Adrenal gland (tissue), 19 donors: Measurements from ENCODE around the gene DHPS. TPM values are rescaled to one million over a fixed set of nuclear protein-coding genes. Genes with fewer than 3 reads are reported as not detected.

ENCODE experiments used
- DNase-seq, 7 donors: peaks; one replicate each; pipeline ENCODE4 v3.0.0-alpha.2; 2019 to 2020
- H3K27ac ChIP-seq, 5 donors: fragments of 200-600 bp; sonication (generic) in 4 of 5; 1 replicate in 3 of 5; 2 replicates in 2 of 5; pipeline versions ENCODE4 v1.5.1 to v1.8.0; 2016 to 2020; ENCODE audit warnings: mild to moderate bottlenecking in 1 of 5
- H3K27me3 ChIP-seq: fragments of 200-600 bp; 2 replicates; pipeline ENCODE4 v1.8.0; 2021
- H3K36me3 ChIP-seq, 2 donors: fragments of 200-600 bp; replicated peaks in 1 of 2; 1 replicate in 1 of 2; 2 replicates in 1 of 2; pipeline versions ENCODE4 v1.5.1 to v1.8.0; 2018 to 2022
- H3K4me1 ChIP-seq, 2 donors: fragments of 200-600 bp; replicated peaks in 1 of 2; 1 replicate in 1 of 2; 2 replicates in 1 of 2; pipeline versions ENCODE4 v1.5.1 to v1.8.0; 2018 to 2021
- H3K4me3 ChIP-seq, 4 donors: fragments of 200-600 bp; sonication (generic) in 3 of 4; one replicate each; pipeline ENCODE4 v1.5.1; 2016 to 2018
- H3K9me3 ChIP-seq, 3 donors: fragments of 200-600 bp; sonication (generic) in 1 of 3; replicated peaks in 1 of 3; 1 replicate in 2 of 3; 2 replicates in 1 of 3; pipeline versions ENCODE4 v1.5.1 to v1.8.0; 2016 to 2021
- CTCF ChIP-seq, 6 experiments: fragments of 450-650 bp in 4 of 6; fragments of 200-600 bp in 2 of 6; sonication (generic) in 1 of 6; IDR thresholded peaks; 1 replicate in 5 of 6; 2 replicates in 1 of 6; pipeline versions ENCODE4 v1.5.1 to v1.8.0; 2016 to 2021; ENCODE audit warnings: antibody characterized with exemption in 6 of 6, mild to moderate bottlenecking in 2 of 6, moderate library complexity in 1 of 6
- POLR2A ChIP-seq, 2 donors: fragments of 450-650 bp; IDR thresholded peaks; one replicate each; pipeline ENCODE4 v1.6.1; 2017; ENCODE audit warnings: antibody characterized with exemption in 2 of 2, mild to moderate bottlenecking in 2 of 2, moderate library complexity in 1 of 2
- WGBS, 4 donors: extraction: QIAGEN DNeasy Blood & Tissue Kit in 2 of 4; methylation state at CpG; one replicate each; pipeline versions ENCODE4 v1.1.5 to v1.1.7; 2013 to 2017; 5-methylcytosine and 5-hydroxymethylcytosine counted together
- intact Hi-C, 2 donors: fragments of 100-400 bp; cut with DNase I; formaldehyde crosslinking; loops; one replicate each; pipeline versions ENCODE4 v1.14.1 to v1.15.0; 2022 to 2023
- long read RNA-seq, 10 donors: library from polyadenylated mRNA in 3 of 10; unstranded in 2 of 10; stranded (forward) in 1 of 10; transcript quantifications; one replicate each; pipeline ENCODE4 v2.0.0 and lab custom pipeline, GENCODE V29; 2021 to 2026
- polyA plus RNA-seq, 3 donors: library from polyadenylated mRNA; stranded (reverse); fragments of 200-250 nt in 2 of 3; fragments of 350-450 nt in 1 of 3; fragmentation: Illumina TruSeq in 1 of 3; extraction: RNeasy Lipid Tissue Mini Kit (QIAGEN cat#74804) in 1 of 3; gene quantifications; one replicate each; pipeline ENCODE4 v1.2.3, GENCODE V29; 2013 to 2014
- total RNA-seq, 9 donors: library from RNA; depleted of rRNA in 4 of 9; stranded (reverse); fragments of >200 nt in 4 of 9; fragments of 120-200 nt in 1 of 9; fragmentation: NEBNext Ultra II Directional in 1 of 9; extraction: Animal tissue kit (Norgen Biotek cat#: 25700) in 1 of 9; gene quantifications; one replicate each; pipeline versions ENCODE4 v1.1.0 to v1.2.4, GENCODE V29; 2013 to 2023
- donor health status: healthy with polysubstance abuse.
- donor health status: Bipolar disorder and iron deficiency.
- donor health status: DM: yes; HTN: yes; CAD: no.
- donor health status: DM: no; HTN: no; CAD: no.
- donor health status: DM: no; HTN: no; CAD: no.
- donor health status: DM: yes; HTN: yes; CAD: no.

The DHPS gene
- total RNA-seq (100 to 1,000 TPM in 5 of 9 donors, 10 to 100 TPM in 4; 80.4 to 197 (median 121) TPM), polyA plus RNA-seq (100 to 1,000 TPM in 2 of 3 donors, 10 to 100 TPM in 1; 64.5 to 166 (median 137) TPM)
- long read RNA-seq, donor 1, transcript DHPS-201 (9 exons, 1,363 nt): major isoform, 34 of 52 reads
- long read RNA-seq, donor 1, transcript DHPS-218 (2 exons, 1,085 nt): minor isoform, 6 of 52 reads
- long read RNA-seq, donor 1, transcript DHPS-221 (8 exons, 1,176 nt): minor isoform, 5 of 52 reads
- long read RNA-seq, donor 1, partial matches to known transcripts: 6 of 52 reads
- long read RNA-seq, donor 1, other reads (novel, unspliced or antisense): 0 of 52 reads
- long read RNA-seq, donor 2, transcript DHPS-201 (9 exons, 1,363 nt): major isoform, 25 of 32 reads
- long read RNA-seq, donor 2, partial matches to known transcripts: 0 of 32 reads
- long read RNA-seq, donor 2, other reads (novel, unspliced or antisense): 0 of 32 reads
- long read RNA-seq, donor 3, transcript DHPS-201 (9 exons, 1,363 nt): major isoform, 14 of 20 reads
- long read RNA-seq, donor 3, partial matches to known transcripts: 0 of 20 reads
- long read RNA-seq, donor 3, other reads (novel, unspliced or antisense): 0 of 20 reads
- long read RNA-seq, donor 4, transcript DHPS-221 (8 exons, 1,176 nt): minor isoform, 10 of 90 reads
- long read RNA-seq, donor 4, transcript DHPS-201 (9 exons, 1,363 nt): major isoform, 75 of 90 reads
- long read RNA-seq, donor 4, partial matches to known transcripts: 1 of 90 reads
- long read RNA-seq, donor 4, other reads (novel, unspliced or antisense): 3 of 90 reads
- long read RNA-seq, donor 5, transcript DHPS-221 (8 exons, 1,176 nt): minor isoform, 5 of 119 reads
- long read RNA-seq, donor 5, transcript DHPS-201 (9 exons, 1,363 nt): major isoform, 102 of 119 reads
- long read RNA-seq, donor 5, partial matches to known transcripts: 1 of 119 reads
- long read RNA-seq, donor 5, other reads (novel, unspliced or antisense): 11 of 119 reads
- long read RNA-seq, donor 6, transcript DHPS-221 (8 exons, 1,176 nt): minor isoform, 10 of 82 reads
- long read RNA-seq, donor 6, transcript DHPS-201 (9 exons, 1,363 nt): major isoform, 63 of 82 reads
- long read RNA-seq, donor 6, partial matches to known transcripts: 1 of 82 reads
- long read RNA-seq, donor 6, other reads (novel, unspliced or antisense): 7 of 82 reads
- long read RNA-seq, donor 7, transcript DHPS-201 (9 exons, 1,363 nt): major isoform, 14 of 18 reads
- long read RNA-seq, donor 7, partial matches to known transcripts: 0 of 18 reads
- long read RNA-seq, donor 7, other reads (novel, unspliced or antisense): 0 of 18 reads
- long read RNA-seq, donor 8, transcript DHPS-201 (9 exons, 1,363 nt): major isoform, 38 of 46 reads
- long read RNA-seq, donor 8, partial matches to known transcripts: 0 of 46 reads
- long read RNA-seq, donor 8, other reads (novel, unspliced or antisense): 0 of 46 reads
- long read RNA-seq, donor 9, transcript DHPS-201 (9 exons, 1,363 nt): major isoform, 9 of 11 reads
- long read RNA-seq, donor 9, partial matches to known transcripts: 0 of 11 reads
- long read RNA-seq, donor 9, other reads (novel, unspliced or antisense): 0 of 11 reads
- long read RNA-seq, donor 10, transcript DHPS-201 (9 exons, 1,363 nt): major isoform, 14 of 15 reads
- long read RNA-seq, donor 10, partial matches to known transcripts: 0 of 15 reads
- long read RNA-seq, donor 10, other reads (novel, unspliced or antisense): 0 of 15 reads

GRCh38 chr19:12681074-12681987 is at the start of gene DHPS:
Gene DHPS (minus strand): TSS chr19:12681880. CDS start chr19:12681766, 114 bp downstream.
- Histone ChIP-seq H3K27me3 (no peaks in the 10 kb centered on the region), H3K4me1 (no peaks in the 10 kb centered on the region), H3K4me3 (peak within 1 kb of the TSS; percentile 75 to 98 (median 90)), H3K9me3 (no peaks in the 10 kb centered on the region), H3K36me3 (peaks cover 0 to 35% of the 10 kb centered on the region in 2 donors), H3K27ac (peak within 1 kb of the TSS; percentile 92 to 100 (median 98))
- DNase-seq: peak; percentile 92 to 98 (median 96)
- TF ChIP-seq POLR2A (IDR thresholded peaks at IDR 0.05): peak; percentile 40 to 49
- TF ChIP-seq CTCF (IDR thresholded peaks at IDR 0.05): peak in 1 of 6 experiments; percentile 3
- intact Hi-C loops: no loop called here
- 0 to 1% (median 0%) methylated on average over 37 to 68 of the region's 68 CpGs for WGBS, 4 donors

GRCh38 chr19:12731337-12731736 is 49.7 kb upstream of the DHPS start:
- TF ChIP-seq CTCF (IDR thresholded peaks at IDR 0.05): no peak
- no peak for TF ChIP-seq POLR2A (IDR thresholded peaks at IDR 0.05)
- WGBS, 4 donors: 89 to 95% (median 91%) methylated on average over 6 to 24 of the region's 24 CpGs
- H3K4me1 ChIP-seq: peaks cover 12 to 24% of the 10 kb centered on the region in 2 donors
- no peaks in the 10 kb centered on the region for H3K27me3 ChIP-seq
- DNase-seq: no peak
- intact Hi-C loops: no loop called here
- no peak overlapping the region for H3K27ac ChIP-seq
- H3K4me3 ChIP-seq: no peak overlapping the region
- peaks cover 0 to 34% of the 10 kb centered on the region in 2 donors for H3K36me3 ChIP-seq
- H3K9me3 ChIP-seq: no peaks in the 10 kb centered on the region

GRCh38 chr19:12730064-12730463 is 48.4 kb upstream of the DHPS start:
- DNase-seq: no peak
- TF ChIP-seq POLR2A (IDR thresholded peaks at IDR 0.05): no peak
- TF ChIP-seq CTCF (IDR thresholded peaks at IDR 0.05): no peak
- H3K27me3 ChIP-seq: no peaks in the 10 kb centered on the region
- WGBS, 4 donors: 75 to 86% (median 78%) methylated on average over 3 of the region's 3 CpGs
- H3K36me3 ChIP-seq: peaks cover 0 to 34% of the 10 kb centered on the region in 2 donors
- no peak overlapping the region for H3K4me3 ChIP-seq
- H3K27ac ChIP-seq: no peak overlapping the region
- H3K9me3 ChIP-seq: no peaks in the 10 kb centered on the region
- intact Hi-C loops: no loop called here
- H3K4me1 ChIP-seq: peaks cover 12 to 21% of the 10 kb centered on the region in 2 donors
